Gastrocnemius medialis (tissue), 4 donors: Measurements from ENCODE around the gene TYROBP.

Source experiments
- CTCF ChIP-seq, 5 experiments: fragments of 450-650 bp in 3 of 5; fragments of 200-600 bp in 2 of 5; sonication (generic) in 2 of 5; IDR thresholded peaks in 4 of 5; conservative IDR thresholded peaks in 1 of 5; 1 replicate in 4 of 5; 2 replicates in 1 of 5; pipeline ENCODE4 v1.5.1; 2016 to 2019; ENCODE audit warnings: antibody characterized with exemption in 5 of 5, mild to moderate bottlenecking in 3 of 5, moderate library complexity in 3 of 5
- POLR2A ChIP-seq, 2 donors: fragments of 450-650 bp; IDR thresholded peaks; one replicate each; pipeline ENCODE4 v1.6.1; 2017; ENCODE audit warnings: antibody characterized with exemption in 2 of 2, mild to moderate bottlenecking in 2 of 2, moderate library complexity in 2 of 2

- TF ChIP-seq CTCF (IDR thresholded peaks at IDR 0.05 in 4 of 5, conservative IDR thresholded peaks at IDR 0.05 in 1 of 5): no peak
- no peak for TF ChIP-seq POLR2A (IDR thresholded peaks at IDR 0.05)
Observed at GRCh38 chr19:35939307-35940077, 31.4 kb upstream of the TYROBP start.
